GM18511 (cell line): ENCODE measurements around the gene GLIPR1.
"Not testable (repeated sequence)": the region's sequence is repeated elsewhere in the genome, so short reads cannot be mapped to it uniquely, and the experiment has no call there.

Source experiments
- ATAC-seq: cut with Tn5 transposase; IDR thresholded peaks from one replicate; pipeline ENCODE4 v1.9.1; 2021; ENCODE audit warnings: mild to moderate bottlenecking, moderate library complexity; ENCODE audit not compliant: unreplicated experiment

Gene GLIPR1

DNA sequence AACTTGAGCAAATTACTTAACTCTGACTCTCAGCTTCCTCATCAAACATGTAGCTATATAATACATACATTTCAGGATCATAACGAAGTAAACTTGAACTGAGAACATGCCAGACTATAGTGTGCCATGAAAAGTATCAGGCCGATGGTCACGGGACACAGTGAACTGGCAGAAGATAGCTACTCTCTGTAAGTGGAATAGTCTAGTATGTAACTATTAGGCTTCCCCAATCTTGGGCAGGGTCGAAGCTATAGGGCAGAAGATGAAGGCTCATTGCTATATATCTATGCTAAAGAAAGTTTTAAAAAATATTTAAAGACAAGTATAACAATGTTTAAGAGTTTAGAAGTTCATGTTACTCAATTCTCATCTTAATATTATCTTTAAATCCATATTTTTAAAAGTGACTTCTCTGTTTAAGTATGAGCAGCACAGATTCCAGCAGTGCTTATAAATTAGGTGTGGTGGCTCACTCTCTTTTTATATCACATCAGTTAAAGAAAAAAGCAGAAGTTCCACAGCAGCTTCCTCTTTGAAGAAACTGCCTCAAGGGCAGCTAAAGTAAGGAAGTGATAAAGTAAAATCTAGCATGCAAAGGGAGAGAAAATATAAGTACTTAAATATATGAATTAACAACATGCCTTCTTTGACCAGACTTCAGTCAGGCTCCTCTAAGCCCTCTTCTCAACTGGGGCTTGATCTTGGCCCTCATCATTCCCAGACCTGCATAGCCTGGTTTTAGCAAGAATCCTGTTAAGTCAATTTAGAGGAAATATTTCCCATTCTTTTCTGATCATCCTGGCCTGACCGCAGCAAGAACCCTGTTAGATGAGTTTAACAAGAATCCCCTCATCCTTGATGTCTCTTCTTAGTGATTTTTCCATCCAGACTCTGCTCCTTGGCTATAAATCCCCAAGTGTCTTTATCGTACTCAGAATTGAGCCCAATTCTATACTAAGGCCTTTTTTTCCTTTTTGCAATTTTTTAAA is 8.4 kb upstream of the GLIPR1 start:
- ATAC-seq, result peak; percentile 77

GRCh38 chr12:75474116-75474515 is 6.4 kb upstream of the GLIPR1 start:
- no peak for ATAC-seq

DNA sequence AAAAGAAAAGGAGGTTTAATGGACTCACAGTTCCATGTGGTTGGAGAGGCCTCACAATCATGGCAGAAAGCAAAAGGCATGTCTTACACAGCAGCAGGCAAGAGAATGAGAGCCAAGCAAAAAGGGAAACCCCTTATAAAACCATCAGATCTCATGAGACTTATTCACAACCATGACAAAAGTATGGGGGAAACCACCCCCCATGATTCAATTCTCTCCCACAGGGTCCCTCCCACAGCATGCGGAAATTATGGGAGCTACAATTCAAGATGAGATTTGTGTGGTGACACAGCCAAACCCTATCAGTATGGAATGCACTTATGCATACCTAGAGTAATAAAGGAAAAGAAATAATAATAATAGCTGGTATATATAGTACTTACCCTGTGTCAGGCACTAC is 4.5 kb upstream of the GLIPR1 start:
- ATAC-seq, result no peak

DNA sequence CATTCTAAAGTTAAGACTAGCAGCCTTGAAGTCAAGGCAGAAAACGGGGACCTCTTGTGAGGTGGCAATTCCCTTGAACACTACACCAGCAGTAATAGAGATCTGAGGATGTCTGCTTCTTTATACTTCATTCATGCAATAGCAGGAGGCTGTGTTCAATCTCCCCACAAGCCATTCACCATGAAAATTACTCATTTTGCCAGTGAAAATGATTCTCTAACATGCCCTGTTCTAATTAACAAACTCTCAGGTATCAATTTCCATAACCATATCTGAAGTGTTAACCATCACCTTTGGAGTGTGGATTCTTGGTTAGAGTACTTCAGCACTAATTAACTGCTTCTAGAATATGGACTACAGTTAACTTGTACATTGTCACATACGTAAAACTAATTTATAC is 3.4 kb upstream of the GLIPR1 start:
- ATAC-seq, result no peak

DNA sequence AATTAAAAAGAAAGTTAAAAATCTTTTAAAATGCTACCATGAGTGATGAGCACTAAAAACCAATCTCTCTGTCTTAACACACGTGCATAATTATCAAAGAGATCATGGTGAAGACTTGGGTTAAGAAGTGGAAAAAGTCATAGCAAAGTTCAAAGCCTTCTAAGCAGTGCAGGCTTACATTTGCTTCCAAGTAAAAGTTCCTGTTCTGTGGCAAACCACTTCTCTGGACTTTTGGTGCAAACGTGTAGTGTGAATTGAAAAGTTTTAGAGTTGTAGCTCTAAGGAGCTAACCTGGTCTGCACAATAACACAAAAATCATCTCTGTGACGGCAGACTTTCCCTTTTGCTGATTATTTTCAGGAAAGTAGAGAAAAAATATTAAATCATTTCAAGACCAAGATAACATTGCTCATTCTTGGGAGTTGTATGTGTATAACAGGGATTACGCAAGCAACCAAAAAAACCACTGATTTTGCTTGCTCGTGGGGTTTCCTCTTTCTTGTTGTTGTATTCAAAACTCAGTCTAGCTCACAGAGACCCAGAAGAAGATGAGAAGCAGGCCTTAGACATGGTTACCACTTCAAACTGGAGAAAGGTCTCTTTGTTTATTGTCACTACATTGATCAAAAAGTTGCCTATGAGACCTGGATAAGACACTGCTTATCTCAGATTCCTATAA is 2.3 kb upstream of the GLIPR1 start:
- ATAC-seq, result peak; percentile 9

GRCh38 chr12:75479963-75480461 is 543 bp upstream of the GLIPR1 start:
- ATAC-seq, result peak; percentile 40

- ATAC-seq, result peak; percentile 34
Observed at GRCh38 chr12:75481013-75481705, 604 bp downstream of the GLIPR1 start.

DNA sequence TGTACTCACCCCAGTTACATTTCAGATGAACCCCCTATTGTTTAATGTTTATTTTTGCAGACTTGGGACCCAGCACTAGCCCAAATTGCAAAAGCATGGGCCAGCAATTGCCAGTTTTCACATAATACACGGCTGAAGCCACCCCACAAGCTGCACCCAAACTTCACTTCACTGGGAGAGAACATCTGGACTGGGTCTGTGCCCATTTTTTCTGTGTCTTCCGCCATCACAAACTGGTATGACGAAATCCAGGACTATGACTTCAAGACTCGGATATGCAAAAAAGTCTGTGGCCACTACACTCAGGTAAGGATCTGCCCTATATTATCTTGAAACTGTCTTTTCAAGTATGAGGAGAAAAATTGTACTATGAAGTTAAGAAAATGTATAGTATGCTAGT is 1.2 kb downstream of the GLIPR1 start:
- ATAC-seq, result no peak

DNA sequence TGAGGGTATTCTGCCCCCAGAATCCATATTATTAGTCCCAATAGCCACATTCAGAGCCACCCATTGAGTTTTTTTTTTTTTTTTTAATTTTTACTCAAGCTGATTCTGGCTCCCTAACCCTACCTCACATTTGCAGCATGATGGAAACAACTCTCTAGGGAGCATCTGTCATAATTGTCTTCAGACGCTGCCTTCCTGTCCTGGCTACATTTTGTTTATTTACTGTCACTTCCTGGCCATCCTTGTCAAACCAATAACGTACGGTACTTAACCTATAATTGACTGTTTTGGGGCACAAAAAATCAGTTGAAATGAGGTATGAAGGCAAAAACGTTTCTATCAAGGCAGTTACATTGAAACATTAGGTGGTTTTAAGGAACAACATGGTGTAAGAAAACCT is 2.1 kb downstream of the GLIPR1 start:
- no peak for ATAC-seq

DNA sequence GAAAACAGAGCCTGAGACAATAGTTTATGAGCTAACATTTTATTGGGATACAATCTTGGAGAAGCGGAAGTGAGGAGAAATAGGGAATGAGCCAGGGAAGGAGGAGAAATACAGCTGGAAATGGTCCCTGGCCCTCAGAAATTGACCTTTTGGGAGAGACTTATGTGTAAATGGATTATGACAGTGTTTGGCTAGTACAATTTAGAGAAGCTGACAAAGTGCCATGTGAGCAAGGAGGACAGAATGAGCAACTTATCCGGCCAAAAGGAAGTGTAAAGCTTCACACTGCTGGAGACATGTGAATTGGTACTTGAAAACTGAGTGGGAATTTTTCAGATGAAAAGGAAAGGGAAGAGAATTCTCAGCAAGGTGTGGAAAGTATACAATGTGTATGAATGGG is 2.9 kb downstream of the GLIPR1 start:
- no peak for ATAC-seq

DNA sequence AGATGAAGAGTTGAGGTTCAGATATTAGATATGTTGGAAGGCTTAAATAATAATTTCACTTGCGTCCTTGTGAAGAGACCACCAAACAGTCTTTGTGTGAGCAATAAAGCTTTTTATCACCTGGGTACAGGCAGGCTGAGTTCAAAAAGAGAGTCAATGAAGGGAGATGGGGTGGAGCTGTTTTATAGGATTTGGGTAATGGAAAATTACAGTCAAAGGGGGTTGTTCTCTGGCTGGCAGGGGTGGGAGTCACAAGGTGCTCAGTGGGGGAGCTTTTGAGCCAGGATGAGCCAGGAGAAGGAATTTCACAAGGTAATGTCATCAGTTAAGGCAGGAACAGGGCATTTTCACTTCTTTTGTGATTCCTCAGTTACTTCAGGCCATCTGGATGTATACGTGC is 3.9 kb downstream of the GLIPR1 start:
- not testable (repeated sequence) for ATAC-seq

DNA sequence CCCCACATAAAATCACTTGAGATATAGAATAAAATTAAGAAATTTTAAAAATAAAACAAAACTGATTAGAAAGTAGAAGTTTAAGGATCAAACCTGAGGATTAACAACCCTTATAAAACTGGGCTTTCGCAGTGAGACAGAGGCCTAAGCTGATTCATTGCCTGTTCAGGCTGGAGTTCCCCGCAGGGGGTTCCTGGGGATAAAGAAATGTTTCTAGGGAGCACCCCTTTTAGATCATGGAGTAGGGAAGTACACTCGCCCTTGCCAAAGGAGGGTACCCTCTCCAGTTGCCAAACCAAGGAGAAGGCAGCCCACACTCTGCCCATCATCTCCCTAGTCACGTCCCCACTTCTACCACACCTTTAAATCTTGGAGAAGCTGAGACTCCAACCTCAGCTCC is 6.8 kb downstream of the GLIPR1 start:
- ATAC-seq, result no peak

- ATAC-seq, result no peak
Observed at GRCh38 chr12:75488553-75488952, 8.0 kb downstream of the GLIPR1 start.

DNA sequence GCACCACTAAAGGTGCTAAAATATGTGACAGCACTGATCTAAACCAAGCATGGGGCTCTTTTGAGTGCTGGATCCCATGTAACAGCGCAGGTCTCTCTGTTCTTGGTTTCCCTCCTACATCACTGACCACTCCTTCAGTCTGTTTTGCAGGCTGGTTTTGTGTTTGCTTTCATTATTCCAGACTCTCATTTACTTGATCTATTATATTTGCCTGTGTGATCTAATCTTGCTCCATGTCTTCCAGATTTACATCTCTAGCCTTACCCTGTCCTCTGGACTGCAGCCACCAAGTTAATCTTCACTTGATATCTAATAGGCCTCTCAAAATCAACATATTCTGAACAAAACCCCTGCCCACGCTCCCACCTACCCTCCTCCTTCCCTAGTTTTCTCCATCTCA is 8.6 kb downstream of the GLIPR1 start:
- ATAC-seq, result no peak

DNA sequence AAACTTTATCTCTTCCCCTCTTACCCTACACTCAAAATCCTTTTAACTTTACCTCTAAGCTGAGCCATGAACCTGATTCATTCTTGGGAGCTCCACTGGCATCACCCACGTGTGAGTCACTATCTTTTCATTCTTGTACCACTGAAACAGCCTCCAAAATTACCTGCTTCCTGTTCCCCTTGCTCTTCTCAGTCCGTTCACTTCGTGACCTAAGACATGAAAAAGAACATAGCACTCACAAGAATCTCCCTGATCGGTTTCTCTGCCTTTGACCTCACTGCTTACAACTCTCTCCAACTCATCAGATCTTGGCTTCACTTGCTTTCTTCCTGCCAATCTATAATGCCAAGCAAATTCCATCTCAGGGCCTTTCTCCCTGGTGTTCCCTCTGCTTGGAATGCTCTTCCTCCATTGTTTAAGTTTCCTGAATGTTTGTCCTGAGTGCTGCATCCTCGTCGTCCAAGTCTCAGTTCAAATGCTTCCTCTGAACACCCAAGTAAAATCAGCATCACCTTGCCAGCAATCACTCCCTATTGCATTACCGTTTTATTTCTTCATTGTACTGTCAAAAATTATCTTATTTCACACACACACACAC is 9.2 kb downstream of the GLIPR1 start:
- ATAC-seq, result peak; percentile 61

DNA sequence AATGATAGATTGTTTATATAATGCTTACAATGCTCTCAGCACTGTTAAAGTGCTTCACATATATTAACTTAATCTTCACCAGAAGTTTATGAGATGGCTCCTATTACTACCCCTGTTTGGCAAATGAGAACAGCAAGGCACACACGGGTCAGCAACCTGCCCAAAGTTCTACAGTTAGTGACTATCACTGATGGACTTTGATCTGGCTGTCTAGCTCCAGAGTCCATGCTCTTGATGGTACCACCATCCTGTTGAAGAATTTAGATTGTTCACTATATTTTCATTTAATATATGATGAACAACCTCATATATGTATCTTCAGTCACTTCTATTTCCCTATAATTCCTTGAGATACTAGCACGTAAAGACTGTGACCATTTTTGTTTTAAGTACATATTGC is 10.6 kb downstream of the GLIPR1 start:
- ATAC-seq, result no peak

DNA sequence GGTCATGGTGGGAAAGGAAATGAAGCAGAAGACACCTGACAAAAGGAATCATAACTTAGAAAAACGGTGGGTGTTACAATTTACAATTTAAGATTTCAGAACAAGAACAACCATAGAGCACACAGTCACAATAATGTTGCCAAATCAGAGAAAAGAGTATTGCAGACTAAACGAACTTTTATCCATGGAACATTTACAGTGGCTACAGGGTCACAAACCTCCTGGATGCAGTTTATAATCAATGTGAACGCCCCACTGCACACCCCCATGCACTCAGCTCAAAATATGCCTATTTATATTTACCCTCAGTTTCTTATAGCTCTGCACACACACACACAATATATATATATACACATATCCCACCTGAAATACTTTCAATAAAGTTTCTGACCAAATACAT is 22.9 kb downstream of the GLIPR1 start:
- ATAC-seq, result no peak

GRCh38 chr12:75503866-75504265 is 23.3 kb downstream of the GLIPR1 start:
- ATAC-seq, result no peak

GRCh38 chr12:75505706-75506312 is 25.3 kb downstream of the GLIPR1 start:
- peak; percentile 50 for ATAC-seq

GRCh38 chr12:75507086-75507485 is 26.5 kb downstream of the GLIPR1 start:
- no peak for ATAC-seq

DNA sequence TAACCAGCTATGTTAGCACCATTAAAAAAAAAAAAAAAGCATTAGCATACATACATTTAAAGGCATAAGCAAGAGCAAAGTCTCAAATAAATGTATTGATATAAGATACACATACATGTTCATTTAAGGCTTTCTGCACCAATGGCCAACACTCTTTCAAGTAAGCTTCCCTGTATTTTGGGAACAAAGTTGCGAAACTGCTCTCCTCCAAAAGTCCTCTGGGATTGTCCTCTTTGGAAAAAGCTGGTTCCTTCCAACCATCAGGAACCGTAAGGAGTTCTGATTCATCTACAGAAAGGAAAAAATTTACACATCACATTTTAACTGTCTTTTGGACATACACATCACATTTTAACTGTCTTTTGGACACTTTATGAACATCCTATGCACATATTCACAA is 27.6 kb downstream of the GLIPR1 start:
- ATAC-seq, result no peak
